Adipocyte (in vitro differentiated cells): ENCODE results near the gene SMIM3.
"Not testable (repeated sequence)": the region's sequence is repeated elsewhere in the genome, so short reads cannot be mapped to it uniquely, and the experiment has no call there.

Experiments used
- DNase-seq: peaks from one replicate; pipeline ENCODE4 v3.0.0-alpha.2; 2015; ENCODE audit warnings: low read depth
- H3K27me3 ChIP-seq: replicated peaks from 2 replicates; pipeline ENCODE4 v1.7.0; 2013; ENCODE audit warnings: mild to moderate bottlenecking, low read length, moderate library complexity; ENCODE audit not compliant: control insufficient read depth, insufficient read depth
- H3K36me3 ChIP-seq: 2 replicates; pipeline ENCODE4 v1.7.0; 2013; ENCODE audit warnings: low read length, mild to moderate bottlenecking, moderate library complexity; ENCODE audit not compliant: control insufficient read depth, insufficient read depth, severe bottlenecking
- H3K4me1 ChIP-seq: 2 replicates; pipeline ENCODE4 v1.7.0; 2013; ENCODE audit warnings: mild to moderate bottlenecking, low read length, moderate library complexity; ENCODE audit not compliant: control insufficient read depth, insufficient read depth
- H3K4me3 ChIP-seq: 2 replicates; pipeline ENCODE4 v1.7.0; 2013; ENCODE audit warnings: mild to moderate bottlenecking, low read length, moderate library complexity
- H3K9ac ChIP-seq: 2 replicates; pipeline ENCODE4 v1.7.0; 2013; ENCODE audit warnings: mild to moderate bottlenecking, low read length, moderate library complexity
- H3K9me3 ChIP-seq: 2 replicates; pipeline ENCODE4 v1.7.0; 2013; ENCODE audit warnings: mild to moderate bottlenecking, low read length, moderate library complexity; ENCODE audit not compliant: control insufficient read depth

The SMIM3 gene, protein sequence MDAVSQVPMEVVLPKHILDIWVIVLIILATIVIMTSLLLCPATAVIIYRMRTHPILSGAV

DNA sequence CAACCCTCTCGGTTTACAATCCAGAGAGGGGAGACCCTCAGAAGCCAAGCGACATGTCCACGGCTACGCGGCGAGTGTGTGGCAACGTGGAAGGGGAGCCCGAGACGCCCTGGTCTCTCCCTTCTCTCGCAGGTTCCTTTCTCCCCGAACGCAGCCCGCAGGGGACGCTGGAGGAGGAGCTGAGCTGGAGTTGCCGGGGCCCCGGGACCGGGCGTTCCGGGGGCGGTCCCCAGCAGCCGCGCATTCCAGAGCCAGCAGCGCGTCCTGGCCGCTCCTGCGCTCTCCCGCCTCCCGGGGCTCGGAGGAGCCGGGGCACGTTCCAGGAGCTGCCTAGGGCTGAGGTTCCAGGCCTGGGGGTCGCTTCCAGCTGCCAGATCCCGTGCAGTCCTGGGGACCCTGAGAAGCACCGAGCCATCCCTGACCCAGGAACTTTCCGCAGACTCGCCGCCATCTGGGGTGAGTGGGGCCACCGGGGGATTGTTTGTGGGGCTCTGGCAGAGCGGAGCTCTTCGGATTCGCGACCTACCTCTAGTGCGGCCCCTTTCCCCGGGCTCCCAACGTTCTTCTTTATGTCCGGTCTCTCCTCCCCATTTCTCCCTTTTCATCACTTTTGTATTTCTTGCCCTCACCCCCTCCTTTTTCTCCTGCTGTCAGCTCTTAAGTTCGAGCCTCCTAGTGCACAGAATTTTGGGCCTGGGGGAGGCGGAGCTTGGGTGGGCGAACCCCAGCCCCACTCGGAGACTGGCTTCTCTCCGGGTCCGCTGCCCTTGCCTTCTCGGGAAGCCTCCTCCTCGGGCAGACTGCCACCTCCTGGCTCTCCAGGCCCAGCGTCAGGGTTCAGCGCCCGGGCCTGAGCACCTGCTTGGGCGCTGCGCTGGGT is at the start of gene SMIM3:
Gene SMIM3, plus strand, starts transcription at position 241 of the 880 bp plus-strand sequence. CDS start 16,684 bp downstream, outside the sequence.
- H3K4me3 ChIP-seq, result peak within 1 kb of the TSS; percentile 92
- peak within 1 kb of the TSS; percentile 99 for H3K9ac ChIP-seq
- H3K4me1 ChIP-seq, result peaks cover 52% of the 10 kb centered on the region
- peak; percentile 95 for DNase-seq
- H3K36me3 ChIP-seq, result peaks cover 8% of the 10 kb centered on the region
- H3K9me3 ChIP-seq, result no peaks in the 10 kb centered on the region
- H3K27me3 ChIP-seq, result no peaks in the 10 kb centered on the region

DNA sequence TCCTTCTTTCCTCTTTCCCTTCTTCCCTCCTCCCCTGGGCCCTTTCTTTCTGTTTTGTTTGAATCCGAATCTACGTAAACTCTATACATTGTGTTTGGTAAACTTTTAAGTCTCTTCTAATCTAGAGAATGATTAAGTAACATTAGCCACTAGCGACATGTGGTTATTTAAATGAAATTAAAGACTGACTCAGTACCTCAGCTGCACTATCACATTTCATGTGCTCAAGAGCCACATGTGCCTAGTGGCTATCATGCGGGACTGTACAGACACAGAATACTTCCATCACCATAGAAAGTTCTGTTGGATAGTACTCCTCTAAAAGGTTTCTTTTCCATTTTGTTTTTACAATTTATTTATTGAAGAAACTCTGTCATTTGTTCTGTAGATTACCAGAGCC is 48.7 kb upstream of the SMIM3 start:
- no peaks in the 10 kb centered on the region for H3K4me1 ChIP-seq
- H3K36me3 ChIP-seq, result peaks cover 85% of the 10 kb centered on the region

DNA sequence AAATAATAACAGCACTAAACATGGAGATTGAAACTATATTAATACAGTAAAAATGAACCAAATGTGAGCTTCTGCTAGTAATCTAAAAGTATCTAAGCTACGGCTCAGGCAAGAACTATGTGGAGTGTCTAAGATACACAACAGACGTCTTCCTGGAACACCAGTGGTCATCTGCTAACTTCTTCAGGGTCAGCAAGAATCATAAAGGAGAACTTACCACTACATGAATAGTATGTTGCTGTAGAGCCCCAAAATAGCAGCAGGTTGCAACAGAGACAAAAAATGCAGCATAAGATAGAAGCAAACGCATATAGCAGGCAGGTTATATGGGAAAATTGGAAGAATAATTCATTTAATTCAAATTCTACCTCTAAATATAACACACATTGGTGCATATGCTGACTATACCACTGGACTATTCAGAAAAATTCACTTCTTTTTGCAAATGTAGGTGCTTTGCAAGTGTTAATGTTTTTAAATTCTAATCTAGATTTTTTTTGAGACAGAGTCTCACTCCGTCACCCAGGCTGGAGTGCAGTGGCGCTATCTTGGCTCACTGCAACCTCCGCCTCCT is 46.8 kb upstream of the SMIM3 start:
- no peak for DNase-seq
- Histone ChIP-seq H3K4me3 (no peak overlapping the region), H3K9me3 (no peaks in the 10 kb centered on the region), H3K9ac (no peak overlapping the region), H3K36me3 (peaks cover 78% of the 10 kb centered on the region), H3K4me1 (no peaks in the 10 kb centered on the region), H3K27me3 (no peaks in the 10 kb centered on the region)

More for the DNA sequence above, 48.7 kb upstream of the SMIM3 start:
- Histone ChIP-seq H3K9me3 (no peaks in the 10 kb centered on the region), H3K27me3 (no peaks in the 10 kb centered on the region), H3K9ac (no peak overlapping the region), H3K4me3 (no peak overlapping the region)
- DNase-seq, result no peak

DNA sequence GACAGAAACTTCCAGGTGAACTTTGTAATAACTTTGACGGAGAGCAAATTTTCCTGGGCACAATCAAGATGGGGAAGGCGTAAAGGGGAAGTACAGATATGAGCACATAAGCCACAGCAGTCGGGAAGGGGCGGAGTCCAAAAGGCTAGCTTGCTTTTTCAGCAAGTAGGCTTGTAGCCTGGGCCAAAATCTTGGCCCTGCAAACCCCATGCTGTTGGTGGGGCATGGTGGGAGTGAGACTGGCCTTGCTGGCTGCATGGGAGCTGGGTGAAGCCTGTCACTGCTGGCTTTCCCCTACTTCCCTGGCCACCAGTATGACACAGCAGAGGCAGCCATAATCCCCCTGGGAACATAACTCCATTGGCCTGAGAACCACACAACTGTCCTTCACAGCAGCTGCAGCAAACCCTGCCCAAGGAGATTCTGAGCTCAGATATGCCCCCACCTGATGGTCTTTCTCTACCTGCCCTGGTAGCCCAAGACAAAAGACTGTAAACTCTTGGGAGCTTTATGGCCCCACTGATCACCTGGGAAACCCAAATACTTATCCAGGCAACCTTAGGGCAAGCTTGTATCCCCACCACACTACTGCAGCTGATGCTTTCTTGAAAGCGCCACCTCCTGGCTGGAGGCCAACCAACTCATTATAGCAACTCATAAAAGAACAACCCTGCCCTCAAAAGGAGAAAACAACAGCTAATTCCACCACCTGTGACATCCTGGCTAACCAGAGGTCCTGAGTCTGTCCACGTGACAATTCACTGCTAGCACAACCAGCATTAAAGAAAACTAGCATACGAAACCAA is 43.8 kb upstream of the SMIM3 start:
- Histone ChIP-seq H3K36me3 (peaks cover 50% of the 10 kb centered on the region), H3K9ac (no peak overlapping the region), H3K4me1 (no peaks in the 10 kb centered on the region), H3K4me3 (no peak overlapping the region), H3K9me3 (no peaks in the 10 kb centered on the region), H3K27me3 (no peaks in the 10 kb centered on the region)
- DNase-seq, result no peak

DNA sequence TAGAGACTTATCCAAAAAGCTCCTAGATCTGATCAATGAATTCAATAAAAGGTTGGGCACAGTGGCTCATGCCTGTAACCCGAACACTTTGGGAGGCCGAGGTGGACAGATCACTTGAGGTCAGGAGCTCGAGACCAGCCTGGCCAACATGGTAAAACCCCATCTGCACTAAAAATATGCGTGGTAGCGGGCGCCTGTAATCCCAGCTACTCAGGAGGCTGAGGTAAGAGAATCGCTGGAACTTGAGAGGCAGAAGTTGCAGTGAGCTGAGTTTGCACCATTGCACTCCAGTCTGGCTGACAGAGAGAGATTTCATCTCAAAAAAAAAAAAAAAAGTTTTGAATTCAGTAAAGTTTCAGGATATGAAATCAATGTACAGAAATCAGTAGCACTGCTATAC is 39.7 kb upstream of the SMIM3 start:
- Histone ChIP-seq H3K36me3 (peaks cover 35% of the 10 kb centered on the region), H3K9ac (no peak overlapping the region), H3K27me3 (no peaks in the 10 kb centered on the region), H3K4me1 (peaks cover 7% of the 10 kb centered on the region), H3K4me3 (no peak overlapping the region), H3K9me3 (no peaks in the 10 kb centered on the region)
- DNase-seq, result no peak

DNA sequence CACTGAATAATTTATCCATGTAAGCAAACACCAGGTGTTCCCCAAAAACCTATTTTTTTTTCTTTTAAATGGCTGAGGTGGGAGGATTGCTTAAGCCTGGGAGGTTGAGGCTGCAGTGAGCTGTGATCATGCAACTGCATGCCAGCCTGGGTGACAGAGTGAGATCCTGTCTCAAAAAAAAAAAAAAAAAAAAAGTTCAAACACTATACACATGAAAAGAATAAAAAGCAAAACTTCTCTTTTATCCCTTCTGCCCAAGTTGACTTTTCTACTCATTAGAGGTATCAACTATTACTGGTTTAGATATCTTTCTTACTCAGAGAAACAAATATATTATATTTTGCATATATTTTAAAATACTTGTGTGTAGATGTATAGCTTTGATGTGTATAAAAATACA is 37.6 kb upstream of the SMIM3 start:
- no peak for DNase-seq

DNA sequence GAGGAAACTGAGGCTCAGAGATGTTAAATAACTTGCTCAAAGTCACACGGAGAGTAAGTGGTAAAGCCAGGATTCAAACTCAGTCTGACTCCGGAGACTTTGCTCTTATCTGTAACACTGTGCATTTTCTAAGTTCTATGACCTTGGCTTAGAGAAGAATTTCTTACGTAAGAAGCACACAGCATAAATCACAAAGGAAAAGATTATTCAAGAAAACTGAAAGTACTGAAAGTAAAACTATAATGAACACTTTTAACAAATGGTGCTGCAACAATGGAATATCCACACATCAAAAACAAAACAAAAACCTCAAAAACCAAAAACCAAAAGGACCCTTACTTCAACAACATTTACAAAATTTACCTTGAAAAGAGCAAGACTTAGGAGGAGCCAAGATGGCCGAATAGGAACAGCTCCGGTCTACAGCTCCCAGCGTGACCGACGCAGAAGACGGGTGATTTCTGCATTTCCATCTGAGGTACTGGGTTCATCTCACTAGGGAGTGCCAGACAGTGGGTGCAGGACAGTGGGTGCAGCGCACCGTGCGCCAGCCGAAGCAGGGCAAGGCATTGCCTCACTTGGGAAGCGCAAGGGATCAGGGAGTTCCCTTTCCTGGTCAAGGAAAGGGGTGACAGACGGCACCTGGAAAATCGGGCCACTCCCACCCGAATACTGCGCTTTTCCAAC is 36.0 kb upstream of the SMIM3 start:
- peaks cover 21% of the 10 kb centered on the region for H3K36me3 ChIP-seq
- not testable (repeated sequence) for H3K27me3 ChIP-seq, H3K4me1 ChIP-seq, H3K9me3 ChIP-seq, H3K9ac ChIP-seq, DNase-seq
- H3K4me3 ChIP-seq, result peak overlapping the region; percentile 34

More for the DNA sequence above, 37.6 kb upstream of the SMIM3 start:
- Histone ChIP-seq H3K9ac (no peak overlapping the region), H3K36me3 (peaks cover 21% of the 10 kb centered on the region), H3K4me3 (no peak overlapping the region), H3K9me3 (no peaks in the 10 kb centered on the region), H3K4me1 (peaks cover 7% of the 10 kb centered on the region), H3K27me3 (no peaks in the 10 kb centered on the region)

DNA sequence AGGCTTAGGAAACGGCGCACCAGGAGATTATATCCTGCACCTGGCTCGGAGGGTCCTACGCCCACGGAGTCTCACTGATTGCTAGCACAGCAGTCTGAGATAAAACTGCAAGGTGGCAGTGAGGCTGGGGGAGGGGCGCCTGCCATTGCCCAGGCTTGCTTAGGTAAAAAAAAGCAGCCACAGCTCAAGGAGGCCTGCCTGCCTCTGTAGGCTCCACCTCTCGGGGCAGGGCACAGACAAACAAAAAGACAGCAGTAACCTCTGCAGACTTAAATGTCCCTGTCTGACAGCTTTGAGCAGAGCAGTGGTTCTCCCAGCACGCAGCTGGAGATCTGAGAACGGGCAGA is 35.4 kb upstream of the SMIM3 start:
- H3K9ac ChIP-seq, H3K4me1 ChIP-seq, DNase-seq, H3K4me3 ChIP-seq, H3K27me3 ChIP-seq, H3K9me3 ChIP-seq: not testable (repeated sequence)
- peaks cover 21% of the 10 kb centered on the region for H3K36me3 ChIP-seq

DNA sequence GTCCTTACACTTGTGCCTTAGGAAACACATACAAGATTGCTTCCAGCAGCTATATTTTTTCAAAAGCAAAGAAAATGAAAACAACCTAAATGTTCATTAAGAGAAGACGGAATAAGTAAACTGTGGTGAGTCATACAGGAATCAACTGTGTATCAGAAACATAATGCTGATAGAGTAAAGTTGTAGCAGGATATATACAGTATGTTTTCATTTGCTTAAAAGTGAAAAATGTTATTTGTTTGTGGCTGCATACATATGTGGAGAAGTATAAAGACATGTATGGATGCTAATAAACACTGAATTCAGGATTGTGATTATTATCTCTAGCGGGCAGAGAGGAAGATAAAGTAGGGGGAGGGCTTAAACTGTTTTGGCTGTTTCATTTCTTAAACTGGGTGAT is 28.1 kb upstream of the SMIM3 start:
- H3K4me1 ChIP-seq, result peaks cover 14% of the 10 kb centered on the region
- no peak overlapping the region for H3K4me3 ChIP-seq
- no peak for DNase-seq
- H3K27me3 ChIP-seq, result no peaks in the 10 kb centered on the region
- H3K9me3 ChIP-seq, result no peaks in the 10 kb centered on the region
- H3K9ac ChIP-seq, result no peak overlapping the region
- peaks cover 66% of the 10 kb centered on the region for H3K36me3 ChIP-seq

DNA sequence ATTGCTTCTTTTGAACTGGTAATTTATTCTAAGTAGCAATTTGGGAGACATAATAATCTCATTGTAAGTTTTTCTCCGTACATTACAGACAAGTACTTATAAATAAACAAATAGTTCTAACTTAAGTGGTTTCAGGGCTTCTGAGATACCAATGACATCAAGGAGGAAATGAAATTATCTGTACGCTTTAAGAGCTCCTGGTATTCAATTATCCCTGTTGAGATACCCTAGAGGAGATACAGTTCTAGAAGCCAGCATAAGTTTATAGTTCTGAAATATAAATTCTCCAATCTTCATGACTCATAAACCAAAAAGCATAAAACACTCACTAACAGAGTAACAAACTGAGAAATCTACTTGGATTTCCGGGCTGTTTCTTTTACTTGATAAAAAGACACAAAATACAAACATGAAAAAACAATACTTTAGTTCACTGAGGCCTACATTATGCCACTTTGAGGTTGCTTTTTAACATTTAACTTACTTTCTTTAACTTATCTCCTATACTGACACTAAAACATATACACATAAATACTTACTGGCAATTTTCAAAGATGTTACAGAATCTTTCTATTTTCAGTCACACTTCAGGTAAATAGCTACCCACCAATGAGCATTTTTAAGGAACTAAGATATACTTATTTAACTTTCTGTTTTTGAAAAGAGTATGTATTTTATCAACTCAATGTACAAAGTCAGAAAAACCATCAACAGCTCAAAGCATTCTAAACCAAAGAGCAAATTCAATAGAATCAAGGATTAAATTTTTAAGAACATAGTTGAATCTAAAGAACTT is 27.3 kb upstream of the SMIM3 start:
- Histone ChIP-seq H3K9me3 (no peaks in the 10 kb centered on the region), H3K4me3 (no peak overlapping the region), H3K36me3 (peaks cover 75% of the 10 kb centered on the region), H3K4me1 (peaks cover 14% of the 10 kb centered on the region), H3K9ac (no peak overlapping the region), H3K27me3 (no peaks in the 10 kb centered on the region)
- peak; percentile 23 for DNase-seq
